Choroid plexus epithelial cell (primary cell): ENCODE measurements around the gene HOXD13.

ENCODE experiments used
- DNase-seq: peaks from one replicate; pipeline ENCODE4 v3.0.0-alpha.2; 2010; ENCODE audit warnings: low read depth
- H3K4me3 ChIP-seq: 2 replicates; pipeline ENCODE4 v1.5.1; 2011; ENCODE audit warnings: low read depth, mild to moderate bottlenecking, control low read depth, low read length, moderate library complexity
- TF ChIP-seq, protein P1 (sequence below): conservative IDR thresholded peaks from 2 replicates; pipeline ENCODE4 v1.5.1; 2011; ENCODE audit warnings: low read depth, mild to moderate bottlenecking, control low read depth, inconsistent platforms, low read length, moderate library complexity

The HOXD13 gene

DNA sequence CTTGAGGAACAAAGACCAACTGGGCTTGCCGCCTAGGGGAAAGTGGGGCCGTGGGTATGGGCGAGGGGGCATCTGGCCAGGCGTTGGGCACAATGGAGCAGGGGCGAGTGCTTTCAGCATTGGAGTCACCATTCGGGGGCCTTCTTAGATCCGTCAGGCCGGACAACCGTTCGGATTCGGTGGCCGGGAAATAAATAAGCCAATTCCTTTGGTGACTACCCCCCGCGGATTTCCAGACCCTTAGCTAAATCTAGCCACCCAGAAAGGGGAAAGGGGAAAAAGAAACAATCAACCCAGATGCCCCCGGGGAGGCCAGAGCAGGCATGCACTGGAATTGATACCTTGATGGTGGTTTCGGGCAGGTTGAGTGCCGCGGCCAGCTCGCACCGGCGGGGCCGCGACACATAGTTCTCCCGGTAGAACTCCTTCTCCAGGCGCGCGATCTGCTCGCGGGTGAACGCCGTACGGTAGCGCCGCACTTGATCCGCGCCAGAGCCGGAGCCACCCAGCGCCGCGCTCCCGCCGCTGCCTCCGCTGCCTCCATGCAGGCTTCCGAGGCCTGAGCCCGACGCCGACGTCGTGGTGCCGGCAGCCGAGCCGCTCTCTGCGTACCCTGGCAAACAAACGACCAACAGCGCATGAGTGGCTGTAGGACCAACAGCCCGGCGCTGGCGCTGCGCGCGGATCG lies 10.5 kb upstream of the HOXD13 start:
- no peak overlapping the region for H3K4me3 ChIP-seq

DNA sequence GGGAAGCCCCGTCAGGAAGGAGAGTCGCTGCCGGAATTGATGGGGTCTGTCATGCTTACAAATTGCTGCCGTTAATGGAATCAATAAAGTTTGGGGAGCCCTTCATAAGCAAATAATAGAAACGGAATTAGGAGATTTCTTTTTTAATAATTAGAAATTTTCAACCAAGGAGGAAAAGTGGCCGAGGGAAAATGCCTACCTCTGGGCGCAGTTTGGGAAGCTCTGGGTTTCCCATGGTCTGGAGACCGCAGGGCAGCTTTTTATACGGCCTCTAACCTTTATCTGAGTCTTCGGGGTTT lies 10.0 kb upstream of the HOXD13 start:
- TF ChIP-seq, protein P1, sequence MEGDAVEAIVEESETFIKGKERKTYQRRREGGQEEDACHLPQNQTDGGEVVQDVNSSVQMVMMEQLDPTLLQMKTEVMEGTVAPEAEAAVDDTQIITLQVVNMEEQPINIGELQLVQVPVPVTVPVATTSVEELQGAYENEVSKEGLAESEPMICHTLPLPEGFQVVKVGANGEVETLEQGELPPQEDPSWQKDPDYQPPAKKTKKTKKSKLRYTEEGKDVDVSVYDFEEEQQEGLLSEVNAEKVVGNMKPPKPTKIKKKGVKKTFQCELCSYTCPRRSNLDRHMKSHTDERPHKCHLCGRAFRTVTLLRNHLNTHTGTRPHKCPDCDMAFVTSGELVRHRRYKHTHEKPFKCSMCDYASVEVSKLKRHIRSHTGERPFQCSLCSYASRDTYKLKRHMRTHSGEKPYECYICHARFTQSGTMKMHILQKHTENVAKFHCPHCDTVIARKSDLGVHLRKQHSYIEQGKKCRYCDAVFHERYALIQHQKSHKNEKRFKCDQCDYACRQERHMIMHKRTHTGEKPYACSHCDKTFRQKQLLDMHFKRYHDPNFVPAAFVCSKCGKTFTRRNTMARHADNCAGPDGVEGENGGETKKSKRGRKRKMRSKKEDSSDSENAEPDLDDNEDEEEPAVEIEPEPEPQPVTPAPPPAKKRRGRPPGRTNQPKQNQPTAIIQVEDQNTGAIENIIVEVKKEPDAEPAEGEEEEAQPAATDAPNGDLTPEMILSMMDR, result no peak

More for the DNA sequence above, 10.5 kb upstream of the HOXD13 start:
- TF ChIP-seq, protein P1, result no peak
- no peak for DNase-seq

DNA sequence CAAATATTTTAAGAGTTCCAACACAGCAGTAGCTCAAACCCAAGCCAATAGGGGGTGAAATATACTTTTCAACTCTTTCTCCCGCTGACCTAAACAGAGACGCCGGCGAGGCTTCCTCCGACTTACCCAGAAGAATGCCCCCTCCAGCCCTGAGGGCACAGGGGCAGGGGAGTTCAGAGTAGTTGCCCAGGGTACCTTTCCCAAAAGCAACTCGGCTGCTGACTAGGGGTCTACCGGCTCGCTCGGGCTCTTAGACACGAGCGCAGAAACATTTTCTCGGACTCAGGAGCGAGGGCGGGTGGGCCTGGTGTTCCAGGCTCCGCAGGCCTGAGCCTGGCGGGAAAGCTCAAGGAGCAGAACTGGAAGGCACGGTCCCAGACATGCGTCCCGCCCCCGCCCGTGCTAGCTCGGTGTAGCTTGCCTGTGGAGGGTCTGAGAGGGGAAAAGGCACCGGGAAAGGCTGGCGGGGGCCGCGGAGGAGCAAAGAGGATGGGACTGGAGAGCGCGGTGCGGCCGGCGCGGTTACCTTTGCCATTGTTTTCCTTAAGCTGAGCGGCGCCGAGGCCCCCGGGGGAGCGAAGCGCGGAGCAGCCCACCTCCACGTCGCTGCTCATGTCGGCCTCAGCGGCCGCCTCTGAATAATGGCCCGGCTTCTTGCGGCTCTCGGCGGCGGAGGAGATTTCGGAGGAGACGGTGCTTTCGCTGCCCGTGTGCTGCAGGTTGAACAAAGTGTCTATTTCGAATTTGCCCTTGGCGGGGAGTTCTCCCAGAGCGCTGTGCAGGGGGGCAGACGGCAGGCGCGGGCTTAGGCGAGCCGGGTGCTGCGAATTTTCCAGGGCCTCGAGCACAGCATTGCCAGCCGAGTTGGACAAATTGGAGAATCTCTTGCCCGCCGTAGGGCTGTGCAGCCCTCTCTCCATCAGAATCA lies 9.4 kb upstream of the HOXD13 start:
- DNase-seq, result no peak
- TF ChIP-seq, protein P1, result no peak
- H3K4me3 ChIP-seq, result no peak overlapping the region

More for the DNA sequence above, 10.0 kb upstream of the HOXD13 start:
- no peak overlapping the region for H3K4me3 ChIP-seq
- no peak for DNase-seq

DNA sequence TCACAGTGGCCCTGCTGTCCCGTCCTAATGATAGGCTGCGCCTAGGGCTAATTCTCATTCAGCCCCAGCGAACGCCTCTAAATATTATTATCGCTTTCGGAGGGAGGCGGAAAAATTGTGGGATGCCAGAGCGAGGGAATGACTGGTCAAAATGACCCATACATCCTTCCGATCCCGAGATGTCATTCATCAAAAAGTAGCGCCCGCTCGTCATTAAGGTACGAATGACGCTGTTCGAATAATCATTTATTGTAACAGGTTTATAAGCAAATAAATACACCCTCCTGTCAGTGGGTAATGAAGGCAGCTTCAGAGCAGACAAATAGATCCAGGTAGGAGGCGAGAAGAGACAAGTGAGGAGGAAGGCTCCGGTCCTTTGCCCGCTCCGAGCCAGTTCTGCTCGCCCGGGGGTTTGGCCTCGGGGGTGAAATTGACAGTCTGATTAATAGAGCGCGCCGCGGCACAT lies 8.7 kb upstream of the HOXD13 start, which contains the start of gene EVX2:
TSS of gene EVX2 (minus strand) at position 167 of the 466 bp plus-strand sequence. CDS start 186 bp downstream, outside the sequence.
- TF ChIP-seq, protein P1, result no peak
- no peak within 1 kb of the TSS for H3K4me3 ChIP-seq
- DNase-seq, result no peak

DNA sequence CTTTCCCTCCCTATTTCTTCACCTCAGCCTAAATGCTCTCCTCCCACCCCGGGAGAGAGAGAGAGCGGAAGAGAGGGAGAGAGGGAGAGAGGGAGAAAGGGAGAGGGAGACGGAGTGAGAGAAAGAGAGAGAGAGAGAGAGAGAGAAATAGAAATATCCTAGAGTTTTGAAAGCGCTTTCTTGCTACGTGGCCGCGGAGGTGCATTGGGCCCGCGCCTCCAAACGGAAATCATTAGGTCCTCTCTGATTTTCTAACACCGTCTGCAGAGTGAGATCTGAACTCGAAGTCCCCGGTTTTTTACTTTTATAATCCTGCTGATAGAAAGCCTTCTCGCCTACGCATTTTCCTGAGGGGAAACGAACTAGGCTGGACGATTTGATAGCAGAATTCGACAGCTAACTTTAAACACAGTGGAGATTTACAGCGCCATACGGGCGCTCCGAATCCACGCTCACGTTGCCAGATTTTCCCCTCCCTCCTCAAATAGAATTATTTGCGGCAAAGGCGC lies 7.9 kb upstream of the HOXD13 start:
- no peak overlapping the region for H3K4me3 ChIP-seq
- DNase-seq, result no peak
- TF ChIP-seq, protein P1, result no peak

DNA sequence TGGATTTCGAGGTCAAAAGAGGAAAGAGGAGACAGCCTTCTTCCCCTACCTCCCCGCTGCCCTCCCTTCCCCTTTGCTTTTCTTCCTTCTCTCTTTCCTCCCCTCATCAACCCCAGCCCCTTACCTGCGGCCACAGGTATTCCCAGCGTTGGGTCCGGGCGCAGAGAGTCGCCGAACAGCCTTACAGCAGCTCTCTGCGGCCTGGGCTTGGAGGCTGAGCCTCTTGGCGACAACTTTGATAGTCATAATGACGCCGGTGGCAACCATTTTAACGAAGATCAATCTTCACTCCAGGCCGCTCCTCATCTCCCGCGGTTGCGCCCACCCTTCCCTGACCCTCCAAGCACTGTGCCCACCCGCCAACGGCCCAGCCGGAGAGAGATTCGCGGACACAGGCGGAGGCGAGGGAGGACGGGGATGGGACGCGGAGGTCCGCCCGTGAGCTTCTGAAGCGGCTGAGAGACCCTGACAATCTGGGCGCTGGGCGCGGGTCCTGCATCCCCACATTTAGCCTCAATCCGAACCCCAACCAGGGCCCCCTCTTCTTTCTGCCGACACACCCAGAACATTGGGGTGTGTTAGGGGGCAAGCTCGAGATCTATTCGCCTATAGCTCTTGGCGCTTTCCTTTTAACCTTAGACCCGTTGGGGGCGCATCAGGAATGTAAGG lies 7.3 kb upstream of the HOXD13 start:
- H3K4me3 ChIP-seq, result no peak overlapping the region
- TF ChIP-seq, protein P1, result no peak
- no peak for DNase-seq
